Prostate gland (tissue), 2 donors: ENCODE data around the gene RDH12.

ENCODE experiments used
- POLR2A ChIP-seq: fragments of 450-650 bp; IDR thresholded peaks from one replicate; pipeline ENCODE4 v1.6.1; 2016; ENCODE audit warnings: antibody characterized with exemption, mild to moderate bottlenecking
- TF ChIP-seq, protein P1 (sequence below), 4 experiments: fragments of 200-600 bp in 2 of 4; fragments of 450-650 bp in 2 of 4; sonication (generic) in 2 of 4; IDR thresholded peaks; 1 replicate in 3 of 4; 2 replicates in 1 of 4; pipeline ENCODE4 v1.5.1; 2016 to 2019; ENCODE audit warnings: antibody characterized with exemption in 4 of 4, mild to moderate bottlenecking in 2 of 4, moderate library complexity in 2 of 4

DNA sequence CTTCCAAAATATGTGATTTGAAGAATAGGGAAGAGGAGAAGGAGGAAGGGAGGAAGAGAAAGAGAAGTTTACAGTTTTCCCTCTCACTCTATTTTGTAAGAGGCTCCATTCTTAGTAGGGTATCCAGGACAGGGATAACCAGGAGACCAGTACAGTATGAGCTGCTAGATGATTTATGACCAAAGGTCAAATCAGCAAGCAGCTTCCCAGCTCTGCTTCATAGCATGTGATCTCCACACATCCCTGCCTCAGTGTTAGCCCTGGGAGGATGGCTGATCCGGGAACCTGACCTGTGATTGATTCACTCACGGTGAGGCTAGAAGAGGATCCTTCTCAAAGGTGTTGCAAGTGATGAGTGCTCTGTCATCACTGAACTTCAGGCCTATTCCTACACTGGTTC lies 16.6 kb downstream of the RDH12 start:
- TF ChIP-seq, protein P1, sequence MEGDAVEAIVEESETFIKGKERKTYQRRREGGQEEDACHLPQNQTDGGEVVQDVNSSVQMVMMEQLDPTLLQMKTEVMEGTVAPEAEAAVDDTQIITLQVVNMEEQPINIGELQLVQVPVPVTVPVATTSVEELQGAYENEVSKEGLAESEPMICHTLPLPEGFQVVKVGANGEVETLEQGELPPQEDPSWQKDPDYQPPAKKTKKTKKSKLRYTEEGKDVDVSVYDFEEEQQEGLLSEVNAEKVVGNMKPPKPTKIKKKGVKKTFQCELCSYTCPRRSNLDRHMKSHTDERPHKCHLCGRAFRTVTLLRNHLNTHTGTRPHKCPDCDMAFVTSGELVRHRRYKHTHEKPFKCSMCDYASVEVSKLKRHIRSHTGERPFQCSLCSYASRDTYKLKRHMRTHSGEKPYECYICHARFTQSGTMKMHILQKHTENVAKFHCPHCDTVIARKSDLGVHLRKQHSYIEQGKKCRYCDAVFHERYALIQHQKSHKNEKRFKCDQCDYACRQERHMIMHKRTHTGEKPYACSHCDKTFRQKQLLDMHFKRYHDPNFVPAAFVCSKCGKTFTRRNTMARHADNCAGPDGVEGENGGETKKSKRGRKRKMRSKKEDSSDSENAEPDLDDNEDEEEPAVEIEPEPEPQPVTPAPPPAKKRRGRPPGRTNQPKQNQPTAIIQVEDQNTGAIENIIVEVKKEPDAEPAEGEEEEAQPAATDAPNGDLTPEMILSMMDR (IDR thresholded peaks at IDR 0.05), result no peak
- no peak for TF ChIP-seq POLR2A
